Endothelial cell of coronary artery (primary cell): Measurements from ENCODE around the gene MAPKBP1. TPM values are rescaled to one million over a fixed set of nuclear protein-coding genes. Genes with fewer than 3 reads are reported as not detected.

Experiments
- total RNA-seq: library from RNA; depleted of rRNA; stranded (reverse); fragments of >200 nt; gene quantifications from 2 replicates; pipeline ENCODE4 v1.2.3, GENCODE V29; 2014

MAPKBP1 gene, protein sequence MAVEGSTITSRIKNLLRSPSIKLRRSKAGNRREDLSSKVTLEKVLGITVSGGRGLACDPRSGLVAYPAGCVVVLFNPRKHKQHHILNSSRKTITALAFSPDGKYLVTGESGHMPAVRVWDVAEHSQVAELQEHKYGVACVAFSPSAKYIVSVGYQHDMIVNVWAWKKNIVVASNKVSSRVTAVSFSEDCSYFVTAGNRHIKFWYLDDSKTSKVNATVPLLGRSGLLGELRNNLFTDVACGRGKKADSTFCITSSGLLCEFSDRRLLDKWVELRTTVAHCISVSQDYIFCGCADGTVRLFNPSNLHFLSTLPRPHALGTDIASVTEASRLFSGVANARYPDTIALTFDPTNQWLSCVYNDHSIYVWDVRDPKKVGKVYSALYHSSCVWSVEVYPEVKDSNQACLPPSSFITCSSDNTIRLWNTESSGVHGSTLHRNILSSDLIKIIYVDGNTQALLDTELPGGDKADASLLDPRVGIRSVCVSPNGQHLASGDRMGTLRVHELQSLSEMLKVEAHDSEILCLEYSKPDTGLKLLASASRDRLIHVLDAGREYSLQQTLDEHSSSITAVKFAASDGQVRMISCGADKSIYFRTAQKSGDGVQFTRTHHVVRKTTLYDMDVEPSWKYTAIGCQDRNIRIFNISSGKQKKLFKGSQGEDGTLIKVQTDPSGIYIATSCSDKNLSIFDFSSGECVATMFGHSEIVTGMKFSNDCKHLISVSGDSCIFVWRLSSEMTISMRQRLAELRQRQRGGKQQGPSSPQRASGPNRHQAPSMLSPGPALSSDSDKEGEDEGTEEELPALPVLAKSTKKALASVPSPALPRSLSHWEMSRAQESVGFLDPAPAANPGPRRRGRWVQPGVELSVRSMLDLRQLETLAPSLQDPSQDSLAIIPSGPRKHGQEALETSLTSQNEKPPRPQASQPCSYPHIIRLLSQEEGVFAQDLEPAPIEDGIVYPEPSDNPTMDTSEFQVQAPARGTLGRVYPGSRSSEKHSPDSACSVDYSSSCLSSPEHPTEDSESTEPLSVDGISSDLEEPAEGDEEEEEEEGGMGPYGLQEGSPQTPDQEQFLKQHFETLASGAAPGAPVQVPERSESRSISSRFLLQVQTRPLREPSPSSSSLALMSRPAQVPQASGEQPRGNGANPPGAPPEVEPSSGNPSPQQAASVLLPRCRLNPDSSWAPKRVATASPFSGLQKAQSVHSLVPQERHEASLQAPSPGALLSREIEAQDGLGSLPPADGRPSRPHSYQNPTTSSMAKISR (N-terminal part only)
- total RNA-seq, result 18.3 and 22.3 TPM in 2 replicates

DNA sequence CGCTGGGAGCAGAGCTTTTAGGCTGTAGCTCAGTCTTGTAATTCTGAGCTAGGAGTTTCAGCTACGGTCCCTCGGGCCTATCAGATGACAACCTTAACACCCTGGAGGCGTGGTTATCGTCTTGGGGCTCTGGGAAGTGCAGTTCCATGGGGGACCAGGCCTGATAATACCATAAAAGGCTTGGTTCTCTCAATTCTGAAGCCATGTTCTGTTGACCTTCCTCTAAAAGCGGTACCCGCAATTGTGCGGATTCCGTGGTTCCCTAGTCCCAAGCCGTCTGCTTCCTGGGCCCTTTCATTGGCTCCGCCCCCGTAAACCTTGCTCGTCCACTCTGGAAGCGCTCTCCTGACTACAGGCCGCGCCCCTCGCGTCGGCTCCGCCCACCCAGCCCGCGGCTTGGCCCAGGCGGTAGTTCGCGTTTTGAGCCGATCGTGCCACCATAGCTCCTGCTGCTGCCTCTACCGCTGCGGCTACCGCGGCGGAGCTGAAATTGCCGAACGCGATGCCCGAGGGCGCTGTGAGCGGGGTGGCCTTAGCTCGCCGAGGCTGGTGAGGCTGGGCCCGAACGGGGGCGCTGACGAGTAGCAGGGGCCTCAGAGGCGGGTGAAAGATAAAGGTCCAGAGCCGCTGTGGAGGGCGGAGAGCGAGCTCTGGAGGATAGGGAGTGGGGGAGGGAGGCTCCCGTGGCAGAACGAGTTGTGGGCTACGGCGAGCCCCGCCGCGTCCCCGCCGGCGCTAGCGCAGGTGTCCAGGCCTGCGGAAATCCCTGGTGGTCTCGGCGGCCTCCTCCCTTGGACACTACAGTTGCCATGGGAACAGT, at the start of gene MAPKBP1:
MAPKBP1 (plus strand) TSS at position 423 of the 820 bp plus-strand sequence. CDS start 792 bp downstream, outside the sequence.

DNA sequence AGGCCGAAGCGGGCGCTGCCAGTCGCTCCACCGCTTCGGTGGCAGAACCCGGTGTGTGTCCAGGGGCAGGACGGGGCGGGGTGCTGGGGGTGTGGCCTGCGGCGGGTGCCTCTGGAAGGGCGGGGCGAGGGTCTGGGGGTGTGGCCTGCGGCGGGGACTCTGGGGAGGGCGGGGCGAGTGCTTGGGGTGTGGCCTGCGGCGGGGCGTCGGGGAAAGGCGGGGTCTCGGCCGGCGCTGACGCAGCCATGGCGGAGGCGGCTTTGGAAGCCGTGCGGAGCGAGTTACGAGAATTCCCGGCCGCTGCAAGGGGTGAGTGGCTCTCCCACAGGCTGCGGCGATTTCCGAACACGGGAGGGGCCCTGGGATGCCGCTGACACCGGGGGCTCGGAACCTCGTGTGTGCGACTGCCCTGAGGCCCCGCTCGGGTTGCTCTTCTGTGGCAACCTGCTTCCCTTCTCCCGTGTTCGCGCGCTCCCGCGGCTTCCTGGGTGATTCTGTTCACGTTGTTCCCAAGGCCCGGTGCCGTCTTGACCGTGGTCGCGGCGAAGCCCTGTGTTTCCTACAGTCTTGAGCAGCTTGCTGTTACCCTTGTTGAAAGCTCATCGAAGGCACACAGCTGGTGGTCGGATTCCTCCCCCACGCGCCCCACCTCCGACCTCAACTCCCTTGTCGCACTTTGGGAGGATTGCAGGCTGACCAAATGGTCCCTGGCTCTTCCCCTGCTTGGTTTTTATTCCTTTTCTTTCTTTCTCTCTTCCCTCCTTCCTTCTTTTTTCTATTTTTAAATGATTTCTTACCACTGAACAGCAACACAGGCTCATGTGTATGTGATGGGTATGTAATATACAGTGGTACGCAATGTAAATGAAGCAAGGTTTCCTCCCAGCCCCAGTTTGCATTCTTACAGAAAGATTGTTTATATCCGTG, 53.9 kb downstream of the MAPKBP1 start, which contains the start of gene JMJD7:
JMJD7 (plus strand) TSS at position 213 of the 927 bp plus-strand sequence; CDS start at position 246, 33 bp downstream.

DNA sequence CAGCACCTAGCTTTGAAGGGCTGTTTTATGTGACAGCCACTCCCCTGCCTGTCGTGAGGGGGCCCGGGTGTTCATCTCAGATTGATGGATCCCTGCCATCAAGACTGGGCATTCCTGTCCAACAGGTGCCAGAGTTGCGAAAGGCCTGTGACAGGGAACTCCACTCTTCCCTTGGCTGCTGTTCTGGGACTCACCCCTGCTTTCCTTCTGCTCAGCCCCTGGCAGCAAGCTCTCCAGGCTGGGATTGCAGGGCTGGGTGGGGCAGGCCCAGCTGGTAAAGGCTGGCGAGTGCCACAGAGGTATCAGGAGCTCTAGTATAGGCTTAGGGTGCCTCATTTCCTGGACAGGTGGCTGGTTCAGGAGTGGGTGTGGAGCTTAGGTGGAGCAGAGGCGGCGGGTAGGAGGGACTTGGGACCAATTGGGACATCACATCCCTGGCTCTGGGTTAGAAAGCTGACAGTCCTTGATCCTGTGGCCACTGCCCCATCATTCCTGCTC, 64.2 kb downstream of the MAPKBP1 start, which contains the start of gene PLA2G4B:
PLA2G4B (plus strand) TSS at position 448 of the 498 bp plus-strand sequence. CDS start 67 bp downstream, outside the sequence.

Other genes starting within 250 kb of the MAPKBP1 start
- 14.4 and 20.6 TPM in 2 replicates for gene RPAP1, start 230.2 kb upstream of the MAPKBP1 start, total RNA-seq
- gene TYRO3, start 215.3 kb upstream of the MAPKBP1 start, total RNA-seq, result 6.3 and 8.5 TPM in 2 replicates
- 22.5 and 41.9 TPM in 2 replicates for gene MGA, start 114.1 kb upstream of the MAPKBP1 start, total RNA-seq
- 2.5 and 2.7 TPM in 2 replicates for gene JMJD7, start 53.6 kb downstream of the MAPKBP1 start, total RNA-seq
- 0.27 and 1.2 TPM in 2 replicates for gene PLA2G4B, start 64.4 kb downstream of the MAPKBP1 start, total RNA-seq
- gene SPTBN5, start 119.6 kb downstream of the MAPKBP1 start, total RNA-seq, result 6.3 and 10.5 TPM in 2 replicates
- 117 and 152 TPM in 2 replicates for gene EHD4, start 198.1 kb downstream of the MAPKBP1 start, total RNA-seq
- gene PLA2G4E, start 246.6 kb downstream of the MAPKBP1 start, total RNA-seq, result not detected in 2 replicates